ENCODE data around the gene CHAF1B.
"Not testable (repeated sequence)": the region's sequence is repeated elsewhere in the genome, so short reads cannot be mapped to it uniquely, and the experiment has no call there.

CHAF1B gene

GRCh38 chr21:36388835-36389234, 3.6 kb downstream of the CHAF1B start:
- Histone ChIP-seq H3K9me3 (ENCODE audit: control insufficient read depth, insufficient read depth, low read depth, low read length) (peaks cover 6% of the 10 kb centered on the region; the same call in 1 of the 2 replicates), H3K27me3 (ENCODE audit: control insufficient read depth, insufficient read depth, low read length) (no peaks in the 10 kb centered on the region), H3K36me3 (ENCODE audit: control insufficient read depth, insufficient read depth, low read length) (peaks cover 25% of the 10 kb centered on the region), H3K27ac (ENCODE audit: low read depth, low read length) (no peak overlapping the region), H3K4me3 (ENCODE audit: low read depth, low read length) (no peak overlapping the region), H3K9ac (ENCODE audit: low read length) (no peak overlapping the region), H3K4me1 (ENCODE audit: control insufficient read depth, insufficient read depth, low read length) (peaks cover 10% of the 10 kb centered on the region)

GRCh38 chr21:36391649-36392048, 6.5 kb downstream of the CHAF1B start:
- peaks cover 49% of the 10 kb centered on the region for H3K36me3 ChIP-seq (ENCODE audit: control insufficient read depth, insufficient read depth, low read length)
- H3K9ac ChIP-seq (ENCODE audit: low read length); H3K9me3 ChIP-seq (ENCODE audit: control insufficient read depth, insufficient read depth, low read depth, low read length); H3K27me3 ChIP-seq (ENCODE audit: control insufficient read depth, insufficient read depth, low read length); H3K4me1 ChIP-seq (ENCODE audit: control insufficient read depth, insufficient read depth, low read length); H3K4me3 ChIP-seq (ENCODE audit: low read depth, low read length); H3K27ac ChIP-seq (ENCODE audit: low read depth, low read length): not testable (repeated sequence)

GRCh38 chr21:36395353-36396111, 10.3 kb downstream of the CHAF1B start:
- H3K9ac ChIP-seq (ENCODE audit: low read length): no peak overlapping the region
- no peaks in the 10 kb centered on the region for H3K4me1 ChIP-seq (ENCODE audit: control insufficient read depth, insufficient read depth, low read length)
- H3K27me3 ChIP-seq (ENCODE audit: control insufficient read depth, insufficient read depth, low read length): no peaks in the 10 kb centered on the region
- H3K9me3 ChIP-seq (ENCODE audit: control insufficient read depth, insufficient read depth, low read depth, low read length): peaks cover 6% of the 10 kb centered on the region; the same call in 1 of the 2 replicates
- H3K4me3 ChIP-seq (ENCODE audit: low read depth, low read length): no peak overlapping the region
- peaks cover 73% of the 10 kb centered on the region for H3K36me3 ChIP-seq (ENCODE audit: control insufficient read depth, insufficient read depth, low read length)
- H3K27ac ChIP-seq (ENCODE audit: low read depth, low read length): no peak overlapping the region

GRCh38 chr21:36396325-36396724, 11.1 kb downstream of the CHAF1B start:
- no peak overlapping the region for H3K4me3 ChIP-seq (ENCODE audit: low read depth, low read length)
- no peaks in the 10 kb centered on the region for H3K4me1 ChIP-seq (ENCODE audit: control insufficient read depth, insufficient read depth, low read length)
- no peaks in the 10 kb centered on the region for H3K27me3 ChIP-seq (ENCODE audit: control insufficient read depth, insufficient read depth, low read length)
- H3K36me3 ChIP-seq (ENCODE audit: control insufficient read depth, insufficient read depth, low read length): peaks cover 69% of the 10 kb centered on the region
- peaks cover 6% of the 10 kb centered on the region; the same call in 1 of the 2 replicates for H3K9me3 ChIP-seq (ENCODE audit: control insufficient read depth, insufficient read depth, low read depth, low read length)
- H3K27ac ChIP-seq (ENCODE audit: low read depth, low read length): no peak overlapping the region
- no peak overlapping the region for H3K9ac ChIP-seq (ENCODE audit: low read length)

GRCh38 chr21:36396971-36397370, 11.8 kb downstream of the CHAF1B start:
- Histone ChIP-seq H3K27me3 (ENCODE audit: control insufficient read depth, insufficient read depth, low read length) (no peaks in the 10 kb centered on the region), H3K4me1 (ENCODE audit: control insufficient read depth, insufficient read depth, low read length) (no peaks in the 10 kb centered on the region), H3K27ac (ENCODE audit: low read depth, low read length) (no peak overlapping the region), H3K9me3 (ENCODE audit: control insufficient read depth, insufficient read depth, low read depth, low read length) (peaks cover 5% of the 10 kb centered on the region; the same call in 1 of the 2 replicates), H3K36me3 (ENCODE audit: control insufficient read depth, insufficient read depth, low read length) (peaks cover 66% of the 10 kb centered on the region), H3K4me3 (ENCODE audit: low read depth, low read length) (no peak overlapping the region), H3K9ac (ENCODE audit: low read length) (no peak overlapping the region)

DNA sequence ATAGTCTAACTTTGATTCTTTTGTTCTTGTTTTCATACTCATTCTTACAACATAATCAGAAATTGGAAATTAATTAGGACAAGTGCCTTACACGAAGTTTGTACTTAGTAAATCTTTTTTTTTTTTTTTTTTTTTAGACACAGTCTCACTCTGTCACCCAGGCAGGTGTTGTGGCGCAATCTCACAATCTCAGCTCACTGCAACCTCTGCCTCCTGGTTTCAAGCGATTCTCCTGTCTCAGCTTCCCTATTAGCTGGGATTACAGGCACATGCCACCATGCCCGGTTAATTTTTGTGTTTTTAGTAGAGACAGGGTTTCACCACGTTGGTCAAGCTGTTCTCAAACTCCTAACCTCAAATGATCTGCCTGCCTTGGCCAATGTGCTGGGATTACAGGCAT, 12.4 kb downstream of the CHAF1B start:
- no peak overlapping the region for H3K27ac ChIP-seq (ENCODE audit: low read depth, low read length)
- no peak overlapping the region for H3K4me3 ChIP-seq (ENCODE audit: low read depth, low read length)
- H3K27me3 ChIP-seq (ENCODE audit: control insufficient read depth, insufficient read depth, low read length): no peaks in the 10 kb centered on the region
- H3K9me3 ChIP-seq (ENCODE audit: control insufficient read depth, insufficient read depth, low read depth, low read length): peaks cover 4% of the 10 kb centered on the region; the same call in 1 of the 2 replicates
- no peak overlapping the region for H3K9ac ChIP-seq (ENCODE audit: low read length)
- H3K36me3 ChIP-seq (ENCODE audit: control insufficient read depth, insufficient read depth, low read length): peaks cover 70% of the 10 kb centered on the region
- H3K4me1 ChIP-seq (ENCODE audit: control insufficient read depth, insufficient read depth, low read length): no peaks in the 10 kb centered on the region

DNA sequence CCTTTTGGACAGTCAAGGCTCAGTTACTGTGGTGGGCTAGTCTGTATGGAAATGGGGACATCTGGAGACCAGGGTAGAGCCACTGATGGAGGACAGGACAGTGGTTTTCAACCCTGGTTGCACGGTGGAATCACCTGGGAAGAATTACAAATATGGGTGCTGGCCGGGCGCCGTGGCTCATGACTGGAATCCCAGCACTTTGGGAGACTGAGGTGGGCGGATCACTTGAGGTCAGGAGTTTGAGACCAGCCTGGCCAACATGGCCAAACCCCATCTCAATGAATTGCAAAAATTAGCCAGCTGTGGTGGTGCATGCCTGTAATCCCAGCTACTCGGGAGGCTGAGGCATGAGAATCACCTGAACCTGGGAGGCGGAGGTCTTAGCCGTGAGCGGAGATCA, 14.5 kb downstream of the CHAF1B start:
- H3K27me3 ChIP-seq (ENCODE audit: control insufficient read depth, insufficient read depth, low read length); H3K4me3 ChIP-seq (ENCODE audit: low read depth, low read length); H3K4me1 ChIP-seq (ENCODE audit: control insufficient read depth, insufficient read depth, low read length); H3K9ac ChIP-seq (ENCODE audit: low read length); H3K9me3 ChIP-seq (ENCODE audit: control insufficient read depth, insufficient read depth, low read depth, low read length); H3K27ac ChIP-seq (ENCODE audit: low read depth, low read length): not testable (repeated sequence)
- H3K36me3 ChIP-seq (ENCODE audit: control insufficient read depth, insufficient read depth, low read length): peaks cover 71% of the 10 kb centered on the region

GRCh38 chr21:36400719-36401118, 15.5 kb downstream of the CHAF1B start:
- Histone ChIP-seq H3K36me3 (ENCODE audit: control insufficient read depth, insufficient read depth, low read length) (peaks cover 68% of the 10 kb centered on the region), H3K4me1 (ENCODE audit: control insufficient read depth, insufficient read depth, low read length) (no peaks in the 10 kb centered on the region), H3K4me3 (ENCODE audit: low read depth, low read length) (no peak overlapping the region), H3K27ac (ENCODE audit: low read depth, low read length) (no peak overlapping the region), H3K27me3 (ENCODE audit: control insufficient read depth, insufficient read depth, low read length) (no peaks in the 10 kb centered on the region), H3K9me3 (ENCODE audit: control insufficient read depth, insufficient read depth, low read depth, low read length) (no peaks in the 10 kb centered on the region), H3K9ac (ENCODE audit: low read length) (no peak overlapping the region)

GRCh38 chr21:36402339-36402738, 17.1 kb downstream of the CHAF1B start:
- Histone ChIP-seq H3K36me3 (ENCODE audit: control insufficient read depth, insufficient read depth, low read length) (peaks cover 59% of the 10 kb centered on the region), H3K27me3 (ENCODE audit: control insufficient read depth, insufficient read depth, low read length) (no peaks in the 10 kb centered on the region), H3K9ac (ENCODE audit: low read length) (no peak overlapping the region), H3K4me1 (ENCODE audit: control insufficient read depth, insufficient read depth, low read length) (no peaks in the 10 kb centered on the region), H3K4me3 (ENCODE audit: low read depth, low read length) (no peak overlapping the region), H3K9me3 (ENCODE audit: control insufficient read depth, insufficient read depth, low read depth, low read length) (no peaks in the 10 kb centered on the region), H3K27ac (ENCODE audit: low read depth, low read length) (no peak overlapping the region)

DNA sequence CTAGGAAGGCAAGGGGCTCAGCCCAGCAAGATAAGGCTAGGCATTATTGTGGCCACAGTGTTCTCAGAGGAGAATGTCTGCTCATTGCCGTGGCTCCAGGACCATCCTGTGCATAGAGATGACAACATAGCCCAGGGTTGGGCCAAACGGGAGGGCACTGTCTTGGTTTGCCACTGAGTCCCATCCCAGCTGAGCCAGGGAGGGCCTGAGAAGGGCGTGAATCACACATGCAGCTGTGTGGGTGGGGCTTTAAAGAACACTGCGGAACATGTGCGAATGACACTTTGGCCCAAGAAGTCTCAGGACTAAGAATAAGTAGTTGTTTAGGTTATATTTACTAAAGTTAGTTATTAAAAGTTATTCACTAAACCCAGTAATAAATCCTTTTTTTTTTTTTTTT, 18.5 kb downstream of the CHAF1B start:
- Histone ChIP-seq H3K36me3 (ENCODE audit: control insufficient read depth, insufficient read depth, low read length) (peaks cover 49% of the 10 kb centered on the region), H3K4me1 (ENCODE audit: control insufficient read depth, insufficient read depth, low read length) (no peaks in the 10 kb centered on the region), H3K27ac (ENCODE audit: low read depth, low read length) (no peak overlapping the region)

DNA sequence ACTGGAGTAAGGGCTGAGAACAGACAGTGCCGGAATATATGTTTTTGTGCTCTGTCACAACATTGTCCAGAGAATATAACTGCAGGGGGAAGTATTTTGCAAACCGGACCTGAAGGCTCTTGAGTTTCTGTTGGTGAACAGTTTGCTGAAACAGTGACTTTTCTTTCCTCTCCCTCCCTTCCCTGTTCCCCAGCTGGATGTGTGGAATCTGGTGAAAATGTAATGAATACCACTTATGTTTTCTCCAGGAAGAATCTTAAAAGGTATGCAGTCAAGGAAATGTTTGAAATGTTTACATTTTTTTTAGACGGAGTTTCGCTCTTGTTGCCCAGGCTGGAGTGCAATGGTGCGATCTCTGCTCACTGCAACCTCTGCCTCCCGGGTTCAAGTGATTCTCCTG, 23.4 kb downstream of the CHAF1B start:
- H3K27ac ChIP-seq (ENCODE audit: low read depth, low read length): no peak overlapping the region
- H3K9me3 ChIP-seq (ENCODE audit: control insufficient read depth, insufficient read depth, low read depth, low read length): no peaks in the 10 kb centered on the region
- H3K4me3 ChIP-seq (ENCODE audit: low read depth, low read length): no peak overlapping the region
- no peaks in the 10 kb centered on the region for H3K4me1 ChIP-seq (ENCODE audit: control insufficient read depth, insufficient read depth, low read length)
- H3K9ac ChIP-seq (ENCODE audit: low read length): no peak overlapping the region
- no peaks in the 10 kb centered on the region for H3K27me3 ChIP-seq (ENCODE audit: control insufficient read depth, insufficient read depth, low read length)
- peaks cover 49% of the 10 kb centered on the region for H3K36me3 ChIP-seq (ENCODE audit: control insufficient read depth, insufficient read depth, low read length)

More for the DNA sequence above, 18.5 kb downstream of the CHAF1B start:
- no peak overlapping the region for H3K9ac ChIP-seq (ENCODE audit: low read length)
- no peaks in the 10 kb centered on the region for H3K9me3 ChIP-seq (ENCODE audit: control insufficient read depth, insufficient read depth, low read depth, low read length)
- H3K27me3 ChIP-seq (ENCODE audit: control insufficient read depth, insufficient read depth, low read length): no peaks in the 10 kb centered on the region
- H3K4me3 ChIP-seq (ENCODE audit: low read depth, low read length): no peak overlapping the region

Data from HUES6 (cell line).